ENCODE results near the gene SHROOM2.

SHROOM2 gene

DNA sequence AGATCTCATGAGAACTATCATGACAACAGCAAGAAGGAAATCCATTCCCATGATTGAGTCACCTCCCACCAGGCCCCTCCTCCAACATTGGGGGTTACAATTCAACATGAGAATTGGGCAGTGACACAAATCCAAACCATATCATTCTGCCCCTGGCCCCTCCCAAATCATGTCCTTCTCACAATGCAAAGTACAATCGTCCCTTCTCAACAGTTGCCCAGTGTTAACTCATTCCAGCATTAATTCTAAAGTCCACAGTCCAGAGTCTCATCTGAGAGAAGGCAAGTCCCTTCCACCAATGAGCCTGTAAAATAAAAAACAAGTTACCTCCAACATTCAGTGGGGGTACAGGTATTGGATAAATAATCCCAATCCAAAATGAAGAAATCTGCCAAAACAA, 166.1 kb downstream of the SHROOM2 start:
- no peak for DNase-seq

DNA sequence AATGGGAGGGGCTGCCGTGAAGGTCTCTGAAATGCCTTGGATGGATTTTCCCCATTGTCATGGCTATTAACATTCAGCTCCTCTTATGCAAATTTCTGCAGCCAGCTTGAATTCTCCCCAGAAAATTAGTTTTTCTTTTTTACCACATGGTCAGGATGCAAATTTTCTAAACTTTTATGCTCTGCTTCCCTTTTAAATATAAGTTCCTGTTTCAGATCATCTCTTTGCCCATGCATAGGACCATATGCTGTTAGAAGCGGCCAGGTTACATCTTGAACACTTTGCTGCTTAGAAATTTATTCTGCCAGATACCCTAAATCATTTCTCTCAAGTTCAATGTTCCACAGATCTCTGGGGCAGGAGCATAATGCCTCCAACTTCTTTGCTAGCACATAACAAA, 167.2 kb downstream of the SHROOM2 start:
- DNase-seq = no peak

DNA sequence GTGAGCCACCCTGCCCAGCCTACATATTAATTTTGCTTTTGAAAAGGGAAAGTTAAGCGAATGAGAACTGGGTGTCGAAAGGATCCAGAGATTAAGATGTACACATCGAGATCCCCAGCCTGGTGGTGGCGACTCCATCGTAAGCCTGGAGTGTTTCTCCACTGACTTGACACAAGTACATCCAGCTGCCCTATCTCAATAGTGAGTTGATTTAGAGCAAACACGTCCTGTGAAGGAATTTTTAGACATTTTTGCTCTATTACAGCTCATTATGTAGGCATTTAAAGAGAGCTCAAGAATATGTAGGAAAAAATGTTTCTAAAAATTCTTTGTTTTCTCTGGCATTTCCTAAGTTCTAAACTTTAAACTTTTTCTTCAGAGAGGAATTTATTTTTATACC, 169.3 kb downstream of the SHROOM2 start:
- no peak for DNase-seq

DNA sequence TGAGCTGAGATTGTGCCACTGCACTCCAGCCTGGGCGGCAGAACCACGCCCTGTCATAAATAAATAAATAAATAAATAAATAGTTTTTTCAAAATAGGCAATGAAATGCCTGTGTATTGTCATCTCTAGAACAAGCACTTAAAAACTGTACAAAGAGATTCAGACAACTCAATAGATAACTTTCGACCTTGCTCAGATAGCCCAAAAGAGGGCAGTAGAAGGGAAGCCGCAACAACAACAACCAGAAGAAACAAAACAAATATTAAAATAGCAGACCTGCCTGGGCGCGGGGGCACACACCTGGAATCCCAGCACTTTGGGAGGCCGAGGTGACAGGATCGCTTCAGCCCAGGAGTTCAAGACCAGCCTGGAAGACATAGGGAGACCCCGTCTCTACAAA, 171.5 kb downstream of the SHROOM2 start:
- DNase-seq = no peak

DNA sequence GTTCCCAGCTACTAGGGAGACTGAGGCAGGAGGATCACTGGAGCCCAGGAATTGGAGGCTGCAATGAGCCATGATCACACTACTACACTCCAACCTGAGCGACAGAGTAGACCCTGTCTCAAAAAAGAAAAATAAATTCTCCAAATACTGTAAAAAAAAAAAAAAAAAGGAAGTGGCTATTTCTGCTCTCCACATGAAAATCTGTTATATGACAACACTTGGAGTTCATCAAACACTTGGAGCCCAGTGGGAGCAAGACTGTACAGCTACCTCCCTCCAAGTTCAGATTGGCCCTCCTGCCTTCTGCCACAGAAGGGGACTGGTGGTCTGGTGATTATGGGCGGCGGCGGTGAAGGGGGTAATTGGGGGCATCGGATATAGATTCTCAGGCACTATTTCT, 172.0 kb downstream of the SHROOM2 start:
- no peak for DNase-seq

DNA sequence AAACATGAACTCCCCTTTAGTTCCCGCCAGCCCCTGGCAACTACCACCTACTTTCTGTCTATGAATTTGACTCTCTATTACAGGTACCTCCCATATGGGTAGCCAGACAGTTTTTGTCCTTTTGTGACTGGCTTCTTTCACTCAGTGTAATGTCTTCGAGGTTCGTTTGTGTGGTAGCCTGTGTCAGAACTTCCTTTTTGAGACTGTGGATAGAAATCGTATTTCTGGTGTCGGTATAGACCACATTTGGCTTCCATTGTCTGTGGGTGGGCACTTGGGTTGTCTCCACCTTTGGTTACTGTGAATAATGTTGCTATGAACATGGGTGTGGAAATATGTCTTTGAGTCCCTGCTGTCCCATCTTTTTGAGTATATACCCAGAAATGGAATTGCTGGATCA, 175.5 kb downstream of the SHROOM2 start:
- no peak for DNase-seq

DNA sequence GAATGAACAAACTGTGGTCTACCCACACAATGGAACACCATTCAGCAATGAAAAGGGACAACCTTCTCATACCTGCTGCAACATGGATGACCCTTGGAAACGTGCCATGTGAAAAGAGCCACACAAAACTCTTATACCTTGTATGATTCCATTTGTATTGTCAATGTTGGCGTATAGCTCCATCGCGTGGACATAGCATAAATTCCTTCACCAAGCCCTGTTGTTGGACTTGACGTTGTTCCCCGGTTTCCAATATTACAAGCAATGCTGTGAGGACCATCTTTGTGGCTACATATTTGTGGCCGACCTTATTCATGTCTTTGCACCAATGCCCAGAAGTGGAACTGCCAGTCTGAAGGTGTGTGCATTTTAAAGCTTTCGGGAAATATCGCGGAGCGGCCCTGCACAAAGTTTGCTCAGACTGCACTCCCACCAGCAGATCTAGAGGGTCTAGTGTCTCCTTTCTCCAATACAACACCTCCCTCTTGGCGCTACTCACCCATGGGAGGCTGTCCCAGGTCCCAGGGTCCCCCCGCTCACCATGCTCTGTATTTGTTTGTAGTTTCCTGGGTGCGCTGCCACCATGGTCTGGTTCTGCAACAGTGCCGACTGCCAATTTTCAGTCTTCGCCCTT, 180.7 kb downstream of the SHROOM2 start, which contains the start of gene CLDN34:
Gene CLDN34, plus strand, starts transcription at position 584 of the 634 bp plus-strand sequence. Its CDS starts 0 bp downstream, at position 584.
- DNase-seq = no peak

DNA sequence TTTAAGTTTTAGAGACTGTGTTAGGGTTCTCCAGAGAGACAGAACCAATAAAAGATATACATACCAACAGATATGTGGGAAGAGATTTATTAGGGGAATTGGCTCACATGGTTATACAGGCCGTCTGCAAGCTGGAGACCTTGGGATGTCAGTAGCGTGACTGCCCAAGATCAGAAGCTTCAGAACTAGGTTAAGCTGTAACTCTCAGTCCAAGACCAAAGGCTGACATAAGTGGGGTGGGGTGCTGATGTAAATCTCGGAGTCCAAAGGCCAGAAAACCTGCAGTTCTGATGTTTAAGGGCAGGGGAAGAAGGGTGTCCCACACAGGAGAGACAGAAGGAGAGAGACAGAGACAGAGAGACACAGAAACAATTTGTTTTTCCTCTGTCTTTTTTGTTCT, 191.4 kb downstream of the SHROOM2 start:
- DNase-seq = no peak

DNA sequence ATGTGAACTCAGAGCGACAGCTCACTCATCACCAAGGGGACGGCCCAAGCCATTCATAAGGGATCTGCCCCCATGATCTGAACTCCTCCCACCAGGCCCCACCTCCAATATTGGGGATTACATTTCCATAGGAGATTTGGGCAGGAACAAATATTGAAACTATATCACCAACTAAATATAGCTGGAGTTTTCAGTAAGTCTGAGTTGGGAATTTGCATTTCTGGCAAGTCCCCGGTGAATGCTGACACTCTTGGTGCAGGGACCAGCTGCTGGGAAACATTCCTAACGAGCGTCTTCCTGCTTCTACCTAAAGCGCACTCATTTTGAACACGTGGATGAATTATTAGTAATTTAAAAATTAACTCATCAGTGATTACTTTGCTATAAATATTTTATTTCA, 194.2 kb downstream of the SHROOM2 start:
- no peak for DNase-seq

DNA sequence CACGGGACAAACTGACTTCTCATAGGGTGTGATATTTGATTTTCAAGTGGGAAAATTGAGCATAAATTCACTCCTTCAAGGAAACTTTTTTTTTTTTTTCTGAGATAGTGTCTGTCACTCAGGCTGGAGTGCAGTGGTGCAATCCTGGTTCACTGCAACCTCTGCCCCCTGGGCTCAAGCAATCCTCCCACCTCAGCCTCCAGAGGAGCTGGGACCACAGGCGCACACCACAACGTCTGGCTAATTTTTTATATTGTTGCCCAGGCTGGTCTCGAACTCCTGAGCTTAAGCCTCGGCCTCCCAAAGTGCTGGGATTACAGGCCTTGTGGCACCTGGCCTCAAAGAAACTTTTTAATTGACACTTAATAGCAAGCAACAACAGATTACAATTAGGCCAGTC, 194.7 kb downstream of the SHROOM2 start:
- DNase-seq = no peak

DNA sequence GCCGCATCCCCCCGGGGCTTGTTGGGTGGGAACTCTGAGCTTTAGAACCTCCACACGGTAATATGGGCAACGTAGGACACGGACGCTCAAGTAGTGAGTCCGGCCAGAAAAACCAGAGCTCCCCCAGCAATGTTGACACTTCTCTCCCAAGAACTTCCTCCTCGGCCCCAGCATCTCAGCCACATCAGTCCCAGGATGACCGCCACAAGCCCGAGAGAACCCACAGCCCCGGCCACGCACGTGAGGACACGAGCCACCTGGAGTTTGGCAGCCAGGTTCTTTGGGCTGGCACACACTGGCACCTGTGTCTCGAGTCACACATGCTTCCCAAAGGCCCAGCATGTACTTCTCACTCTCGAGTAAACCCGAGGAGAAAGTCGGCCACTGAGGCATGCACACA, 197.2 kb downstream of the SHROOM2 start:
- no peak for DNase-seq

DNA sequence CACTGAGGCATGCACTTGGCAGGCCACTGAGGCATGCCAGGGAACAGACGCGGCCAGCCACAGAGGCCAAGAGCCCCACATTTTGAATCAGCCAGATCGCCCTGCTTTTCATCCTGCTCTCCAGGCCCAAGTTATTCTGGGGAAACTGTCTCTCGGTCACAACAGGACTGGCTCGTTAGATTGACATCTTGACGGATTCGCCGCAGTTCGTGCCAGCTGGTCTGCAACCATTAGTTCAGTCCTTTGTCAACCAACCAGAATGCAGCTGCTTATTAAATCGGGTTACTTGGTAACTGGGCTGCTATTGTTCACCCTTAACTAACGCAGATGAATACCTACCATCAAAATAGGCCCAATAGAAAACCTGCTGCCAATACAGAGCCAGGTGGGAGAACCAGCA, 197.6 kb downstream of the SHROOM2 start:
- DNase-seq = no peak

DNA sequence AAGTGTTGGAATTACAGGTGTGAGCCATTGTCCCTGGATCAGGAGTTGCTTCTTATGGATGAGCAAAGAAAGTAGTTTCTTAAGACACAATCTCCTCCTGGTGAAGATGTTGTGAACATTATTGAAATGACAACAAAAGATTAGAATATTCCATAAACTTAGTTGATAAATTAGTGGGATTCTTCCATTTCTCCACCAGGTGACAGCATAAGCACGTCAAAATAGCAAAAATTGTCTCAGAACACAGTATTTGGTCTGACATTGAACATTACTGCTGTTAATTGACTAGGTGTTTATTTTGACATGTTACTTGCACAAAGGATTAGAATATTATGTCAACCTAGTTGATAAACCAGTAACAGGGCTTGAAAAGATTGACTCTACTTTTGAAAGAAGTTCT, 202.5 kb downstream of the SHROOM2 start:
- peak; percentile 32 for DNase-seq

DNA sequence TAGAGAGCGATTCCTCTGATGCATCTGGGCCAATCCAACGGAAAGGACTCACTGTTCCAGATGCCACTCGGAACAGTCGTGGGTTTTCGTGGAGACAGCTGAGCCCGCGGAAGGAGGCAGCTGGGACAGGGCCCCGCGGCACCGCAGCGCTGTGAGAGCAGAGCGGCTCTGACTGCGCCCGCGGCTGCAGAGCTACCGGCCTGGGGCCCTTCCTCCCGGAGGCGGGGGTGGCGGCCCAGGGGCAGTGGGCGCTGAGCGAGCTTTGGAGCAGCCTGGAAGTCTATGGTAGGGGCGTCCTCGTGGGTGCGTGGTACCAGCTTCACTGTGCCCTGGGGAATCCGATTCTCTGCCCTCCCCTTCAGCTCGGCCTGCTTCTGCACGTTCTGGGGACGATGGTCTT, 205.8 kb downstream of the SHROOM2 start:
- DNase-seq = no peak

DNA sequence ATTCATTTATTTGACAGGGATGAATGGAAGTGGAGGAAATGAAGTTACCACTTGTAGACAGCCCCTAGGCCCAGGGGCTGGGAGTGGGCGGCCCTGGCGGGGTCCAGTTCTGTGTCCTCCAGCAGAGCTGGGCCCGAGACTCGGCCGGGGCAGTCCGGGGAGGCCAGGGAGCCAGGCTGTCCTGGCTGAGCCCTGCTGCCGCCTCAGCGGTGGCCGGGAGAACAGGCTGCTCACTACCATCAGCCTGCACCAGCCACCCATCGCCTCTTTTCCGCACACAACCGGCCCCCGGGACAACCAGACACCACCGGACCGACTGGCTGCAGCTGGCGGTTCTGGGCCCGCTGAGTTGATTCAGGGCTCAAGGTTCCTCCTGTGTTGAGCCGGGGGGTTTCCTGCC, 206.5 kb downstream of the SHROOM2 start:
- DNase-seq = no peak

DNA sequence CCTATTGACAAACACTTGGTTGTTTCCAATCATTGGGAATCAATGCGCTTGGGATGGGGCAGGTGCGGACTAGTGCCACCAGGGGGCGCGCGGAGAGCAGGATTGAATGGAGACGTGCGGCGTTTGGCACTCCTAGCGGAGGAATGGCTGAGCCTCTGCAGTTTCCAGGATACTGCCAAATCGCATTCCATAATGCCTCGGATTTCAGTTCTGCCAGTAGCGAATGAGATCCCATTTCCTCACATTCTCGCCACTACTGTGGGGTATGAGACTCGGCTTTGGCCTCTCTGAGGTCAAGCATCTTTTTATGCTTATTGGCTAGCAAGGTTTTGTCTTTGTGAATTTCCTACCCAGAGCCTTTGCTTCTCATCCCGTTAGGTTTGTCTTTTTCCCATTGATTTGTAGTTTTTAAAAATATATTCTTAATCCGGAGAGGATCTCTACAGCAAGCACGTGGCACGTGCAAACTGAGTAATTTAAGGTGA, 209.7 kb downstream of the SHROOM2 start:
- peak; percentile 75 for DNase-seq

DNA sequence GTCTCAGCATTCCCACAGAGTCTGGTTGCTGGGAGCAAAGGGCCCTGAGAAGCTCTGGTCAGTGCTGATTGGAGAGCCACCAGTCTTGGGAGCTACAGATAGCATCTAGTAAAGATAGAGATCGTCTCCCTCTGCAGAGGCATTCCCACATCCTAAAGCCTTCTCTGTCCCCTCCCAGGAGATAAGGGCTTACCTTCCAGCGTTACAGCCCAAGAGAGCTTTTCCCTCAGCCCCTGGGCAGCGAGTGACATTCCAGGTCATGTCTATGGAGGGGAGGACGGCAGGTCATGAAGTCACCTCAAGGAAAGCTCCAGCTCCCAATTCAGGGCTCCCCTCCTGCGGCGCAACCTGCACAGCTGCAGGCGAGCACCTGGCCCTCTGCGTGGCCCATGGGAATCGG, 210.8 kb downstream of the SHROOM2 start:
- no peak for DNase-seq

DNA sequence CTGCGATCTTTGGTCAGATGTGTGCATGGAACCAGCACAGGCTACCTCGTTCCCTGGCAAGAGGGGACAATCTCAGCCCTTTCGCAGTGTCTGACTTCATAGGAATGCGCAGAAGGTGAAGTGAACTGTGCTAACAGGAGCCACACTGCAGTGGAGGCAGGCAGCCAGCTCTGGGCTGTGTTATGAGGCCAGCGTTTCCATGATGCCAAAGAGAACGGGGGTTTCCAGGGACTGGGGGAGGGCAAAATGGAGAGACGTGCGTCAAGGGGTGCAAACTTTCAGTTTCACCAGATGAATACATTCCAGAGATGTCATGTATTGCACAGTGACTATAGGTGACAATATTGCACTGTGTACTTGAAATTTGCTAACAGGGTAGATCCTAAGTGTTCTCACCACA, 211.3 kb downstream of the SHROOM2 start:
- peak; percentile 23 for DNase-seq

All from CD4-positive, alpha-beta T cell treated with Interleukin-12 subunit alpha and Interleukin-12 subunit beta, for 1 hour (primary cell).